ENCODE data around the gene ZNF18. TPM values are rescaled to one million over a fixed set of nuclear protein-coding genes. Genes with fewer than 3 reads are reported as not detected.

ZNF18 gene
- total and polyA plus RNA-seq, 2 donors (not counting 1 experiment from before 2014, with no cell fraction given) = 7.7 to 16.8 TPM

GRCh38 chr17:11954936-11955335 lies 42.3 kb downstream of the ZNF18 start:
- no peaks in the 10 kb centered on the region for H3K9me3 ChIP-seq (ENCODE audit: control insufficient read depth, insufficient read depth, low read depth, low read length)
- H4K20me1 ChIP-seq (ENCODE audit: control insufficient read depth, extremely low read depth, insufficient read depth, low read length) = no peaks in the 10 kb centered on the region
- no peak overlapping the region for H3K9ac ChIP-seq (ENCODE audit: insufficient read depth, low read length)
- no peaks in the 10 kb centered on the region for H3K4me1 ChIP-seq (ENCODE audit: control insufficient read depth, extremely low read depth, insufficient read depth, low read length)
- no peak overlapping the region for H3K4me2 ChIP-seq (ENCODE audit: extremely low read depth, insufficient read depth, low read length)
- no peak for DNase-seq (ENCODE audit: low read depth in 2 of 2)
- no peaks in the 10 kb centered on the region for H3K27me3 ChIP-seq (ENCODE audit: control insufficient read depth, insufficient read depth, low read length)
- no peaks in the 10 kb centered on the region for H3K79me2 ChIP-seq (ENCODE audit: control insufficient read depth, insufficient read depth, low read length)
- no peak overlapping the region for H3K27ac ChIP-seq (ENCODE audit: insufficient read depth, low read length)
- no peaks in the 10 kb centered on the region for H3K36me3 ChIP-seq (ENCODE audit: control insufficient read depth, insufficient read depth, low read length)
- TF ChIP-seq, protein P1, sequence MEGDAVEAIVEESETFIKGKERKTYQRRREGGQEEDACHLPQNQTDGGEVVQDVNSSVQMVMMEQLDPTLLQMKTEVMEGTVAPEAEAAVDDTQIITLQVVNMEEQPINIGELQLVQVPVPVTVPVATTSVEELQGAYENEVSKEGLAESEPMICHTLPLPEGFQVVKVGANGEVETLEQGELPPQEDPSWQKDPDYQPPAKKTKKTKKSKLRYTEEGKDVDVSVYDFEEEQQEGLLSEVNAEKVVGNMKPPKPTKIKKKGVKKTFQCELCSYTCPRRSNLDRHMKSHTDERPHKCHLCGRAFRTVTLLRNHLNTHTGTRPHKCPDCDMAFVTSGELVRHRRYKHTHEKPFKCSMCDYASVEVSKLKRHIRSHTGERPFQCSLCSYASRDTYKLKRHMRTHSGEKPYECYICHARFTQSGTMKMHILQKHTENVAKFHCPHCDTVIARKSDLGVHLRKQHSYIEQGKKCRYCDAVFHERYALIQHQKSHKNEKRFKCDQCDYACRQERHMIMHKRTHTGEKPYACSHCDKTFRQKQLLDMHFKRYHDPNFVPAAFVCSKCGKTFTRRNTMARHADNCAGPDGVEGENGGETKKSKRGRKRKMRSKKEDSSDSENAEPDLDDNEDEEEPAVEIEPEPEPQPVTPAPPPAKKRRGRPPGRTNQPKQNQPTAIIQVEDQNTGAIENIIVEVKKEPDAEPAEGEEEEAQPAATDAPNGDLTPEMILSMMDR (conservative IDR thresholded peaks at IDR 0.05 in 1 of 2, IDR thresholded peaks at IDR 0.05 in 1 of 2; ENCODE audit: low read depth in 1 of 2, low read length in 2 of 2) = no peak
- TF ChIP-seq EZH2 (IDR thresholded peaks at IDR 0.05; ENCODE audit: low read length, missing control alignments) = no peak
- H3K4me3 ChIP-seq (replicated peaks in 1 of 4; ENCODE audit: control extremely low read depth in 1 of 4, insufficient read depth in 1 of 4, low read depth in 3 of 4, low read length in 4 of 4) = no peak overlapping the region
- no peak overlapping the region for H2AFZ ChIP-seq (ENCODE audit: low read length)

- Histone ChIP-seq H3K79me2 (ENCODE audit: control insufficient read depth, insufficient read depth, low read length) (no peaks in the 10 kb centered on the region), H3K36me3 (ENCODE audit: control insufficient read depth, insufficient read depth, low read length) (no peaks in the 10 kb centered on the region), H3K27ac (ENCODE audit: insufficient read depth, low read length) (no peak overlapping the region), H4K20me1 (ENCODE audit: control insufficient read depth, extremely low read depth, insufficient read depth, low read length) (no peaks in the 10 kb centered on the region), H2AFZ (ENCODE audit: low read length) (no peak overlapping the region), H3K27me3 (ENCODE audit: control insufficient read depth, insufficient read depth, low read length) (no peaks in the 10 kb centered on the region), H3K4me3 (replicated peaks in 1 of 4; ENCODE audit: control extremely low read depth in 1 of 4, insufficient read depth in 1 of 4, low read depth in 3 of 4, low read length in 4 of 4) (no peak overlapping the region), H3K9ac (ENCODE audit: insufficient read depth, low read length) (no peak overlapping the region), H3K9me3 (ENCODE audit: control insufficient read depth, insufficient read depth, low read depth, low read length) (no peaks in the 10 kb centered on the region), H3K4me1 (ENCODE audit: control insufficient read depth, extremely low read depth, insufficient read depth, low read length) (no peaks in the 10 kb centered on the region), H3K4me2 (ENCODE audit: extremely low read depth, insufficient read depth, low read length) (no peak overlapping the region)
- peak in 1 of 2 donors; percentile 6 for DNase-seq (ENCODE audit: low read depth in 2 of 2)
- TF ChIP-seq, protein P1 (conservative IDR thresholded peaks at IDR 0.05 in 1 of 2, IDR thresholded peaks at IDR 0.05 in 1 of 2; ENCODE audit: low read depth in 1 of 2, low read length in 2 of 2) = no peak
- TF ChIP-seq EZH2 (IDR thresholded peaks at IDR 0.05; ENCODE audit: low read length, missing control alignments) = no peak
These were observed 43.4 kb downstream of the ZNF18 start for GRCh38 chr17:11953924-11954323.

GRCh38 chr17:11952610-11953009 lies 44.7 kb downstream of the ZNF18 start:
- TF ChIP-seq EZH2 (IDR thresholded peaks at IDR 0.05; ENCODE audit: low read length, missing control alignments) = no peak
- TF ChIP-seq, protein P1 (conservative IDR thresholded peaks at IDR 0.05 in 1 of 2, IDR thresholded peaks at IDR 0.05 in 1 of 2; ENCODE audit: low read depth in 1 of 2, low read length in 2 of 2) = no peak
- Histone ChIP-seq H2AFZ (ENCODE audit: low read length) (no peak overlapping the region), H3K4me2 (ENCODE audit: extremely low read depth, insufficient read depth, low read length) (no peak overlapping the region), H3K36me3 (ENCODE audit: control insufficient read depth, insufficient read depth, low read length) (no peaks in the 10 kb centered on the region), H3K79me2 (ENCODE audit: control insufficient read depth, insufficient read depth, low read length) (no peaks in the 10 kb centered on the region), H4K20me1 (ENCODE audit: control insufficient read depth, extremely low read depth, insufficient read depth, low read length) (no peaks in the 10 kb centered on the region), H3K9me3 (ENCODE audit: control insufficient read depth, insufficient read depth, low read depth, low read length) (no peaks in the 10 kb centered on the region), H3K4me1 (ENCODE audit: control insufficient read depth, extremely low read depth, insufficient read depth, low read length) (no peaks in the 10 kb centered on the region), H3K4me3 (replicated peaks in 1 of 4; ENCODE audit: control extremely low read depth in 1 of 4, insufficient read depth in 1 of 4, low read depth in 3 of 4, low read length in 4 of 4) (no peak overlapping the region), H3K27ac (ENCODE audit: insufficient read depth, low read length) (no peak overlapping the region), H3K27me3 (ENCODE audit: control insufficient read depth, insufficient read depth, low read length) (no peaks in the 10 kb centered on the region), H3K9ac (ENCODE audit: insufficient read depth, low read length) (no peak overlapping the region)
- no peak for DNase-seq (ENCODE audit: low read depth in 2 of 2)
